Astrocyte of the spinal cord (primary cell): Measurements from ENCODE around the gene FPR3.

Experiments
- DNase-seq: peaks from one replicate; pipeline ENCODE4 v3.0.0; 2011; ENCODE audit warnings: low read depth, low spot score
- H3K4me3 ChIP-seq: 2 replicates; pipeline ENCODE4 v1.5.1; 2011; ENCODE audit warnings: low read depth, mild to moderate bottlenecking, low read length, moderate library complexity
- CTCF ChIP-seq: IDR thresholded peaks from 2 replicates; pipeline ENCODE4 v1.5.1; 2012; ENCODE audit warnings: low read depth, mild to moderate bottlenecking, low read length, inconsistent platforms
- in situ Hi-C: cut with HindIII; loops from 2 replicates; pipeline ENCODE4 v1.10.0; 2017; ENCODE audit warnings: low sequenced_read_pairs

The FPR3 gene

GRCh38 chr19:51798062-51798461, 3.1 kb downstream of the FPR3 start:
- no peak for TF ChIP-seq CTCF
- no peak for DNase-seq
- in situ Hi-C loops, result no loop called here
- H3K4me3 ChIP-seq, result no peak overlapping the region

DNA sequence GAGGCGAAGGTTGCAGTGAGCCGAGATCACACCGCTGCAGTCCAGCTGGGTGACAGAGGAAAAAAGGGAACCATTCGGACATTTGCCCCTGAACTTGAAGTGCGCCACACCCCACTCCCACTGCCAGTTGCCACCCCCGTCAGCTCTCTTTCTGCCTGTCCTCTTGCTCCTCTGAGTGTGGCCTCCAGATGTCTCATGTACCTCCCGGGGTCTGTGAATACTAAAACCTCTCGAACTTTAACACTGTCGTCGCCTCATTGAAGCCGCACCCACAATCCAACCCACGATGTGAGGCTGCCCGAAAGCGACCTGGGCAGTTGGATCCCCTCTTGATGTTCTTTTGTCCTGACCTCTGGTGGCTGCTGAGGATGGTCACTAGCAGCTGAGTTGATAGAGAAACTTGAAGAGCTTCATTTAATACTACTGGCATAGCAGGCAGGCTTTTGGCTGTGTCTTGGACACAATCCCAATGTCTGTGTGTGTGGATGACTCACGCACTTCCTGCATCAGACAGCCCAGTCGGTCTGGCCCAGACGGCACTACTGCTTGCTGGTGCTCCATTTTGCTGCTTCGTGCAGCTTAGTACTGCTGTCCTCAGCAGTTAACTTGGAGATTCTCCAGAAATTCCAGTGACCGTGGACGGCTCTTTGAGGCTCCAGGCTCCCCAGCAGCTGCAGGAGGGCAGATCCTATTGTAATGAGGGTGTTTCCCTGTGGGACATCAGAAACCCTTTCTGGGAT, 4.2 kb downstream of the FPR3 start:
- no peak overlapping the region for H3K4me3 ChIP-seq
- peak; percentile 94 for DNase-seq
- in situ Hi-C loops, result no loop called here
- peak; percentile 13 for TF ChIP-seq CTCF

- in situ Hi-C loops, result no loop called here
- no peak for DNase-seq
- no peak overlapping the region for H3K4me3 ChIP-seq
- TF ChIP-seq CTCF, result no peak
Measured at GRCh38 chr19:51799774-51800472, 5.0 kb downstream of the FPR3 start.

GRCh38 chr19:51800473-51801244, 5.7 kb downstream of the FPR3 start:
- H3K4me3 ChIP-seq, result no peak overlapping the region
- DNase-seq, result peak; percentile 6
- in situ Hi-C loops, result no loop called here
- no peak for TF ChIP-seq CTCF

GRCh38 chr19:51802775-51803174, 7.8 kb downstream of the FPR3 start:
- no peak for TF ChIP-seq CTCF
- no peak overlapping the region for H3K4me3 ChIP-seq
- in situ Hi-C loops, result no loop called here
- DNase-seq, result no peak

GRCh38 chr19:51803519-51803918, 8.6 kb downstream of the FPR3 start:
- H3K4me3 ChIP-seq, result no peak overlapping the region
- no peak for TF ChIP-seq CTCF
- DNase-seq, result no peak
- in situ Hi-C loops, result no loop called here
